GM19025 (cell line): ENCODE results near the gene STXBP1.

Source experiments
- ATAC-seq: cut with Tn5 transposase; IDR thresholded peaks from one replicate; pipeline ENCODE4 v1.9.1; 2021; ENCODE audit warnings: mild to moderate bottlenecking, low read depth, moderate library complexity; ENCODE audit not compliant: unreplicated experiment

STXBP1 gene

GRCh38 chr9:127611899-127612790 is at the start of gene STXBP1:
STXBP1 (plus strand) TSS chr9:127612277; CDS start chr9:127612404, 127 bp downstream.
- peak; percentile 95 for ATAC-seq

GRCh38 chr9:127562279-127562796 is 49.7 kb upstream of the STXBP1 start:
- no peak for ATAC-seq

DNA sequence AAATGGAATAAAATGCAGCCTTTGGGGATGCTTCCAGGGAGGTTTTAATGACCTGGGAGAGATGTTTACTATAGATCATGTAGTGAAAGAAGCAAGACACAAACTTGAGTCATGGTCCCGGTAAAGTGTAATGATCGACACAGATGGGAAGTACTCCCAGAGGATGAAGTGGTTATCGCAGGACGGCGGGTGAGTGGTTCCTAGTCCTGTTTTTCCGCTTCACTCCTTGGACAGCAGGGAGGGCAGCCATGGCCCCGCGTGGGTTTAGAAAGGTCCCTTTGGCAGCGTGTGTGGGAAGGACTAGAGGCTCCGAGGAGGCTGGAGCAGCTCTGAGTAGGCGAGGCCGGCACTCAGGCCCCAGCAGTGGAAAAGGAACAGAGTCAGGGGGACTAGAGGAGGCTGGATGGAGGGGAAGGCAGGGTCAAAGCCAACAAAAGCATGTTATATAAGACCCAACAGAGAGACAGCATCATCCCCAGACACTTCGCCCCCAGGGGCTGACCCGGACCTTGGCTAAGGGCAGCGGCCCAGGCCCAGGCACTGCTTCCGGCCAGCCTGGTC is 49.2 kb upstream of the STXBP1 start:
- ATAC-seq, result no peak

- ATAC-seq, result no peak
Measured at GRCh38 chr9:127563579-127563978, 48.5 kb upstream of the STXBP1 start.

DNA sequence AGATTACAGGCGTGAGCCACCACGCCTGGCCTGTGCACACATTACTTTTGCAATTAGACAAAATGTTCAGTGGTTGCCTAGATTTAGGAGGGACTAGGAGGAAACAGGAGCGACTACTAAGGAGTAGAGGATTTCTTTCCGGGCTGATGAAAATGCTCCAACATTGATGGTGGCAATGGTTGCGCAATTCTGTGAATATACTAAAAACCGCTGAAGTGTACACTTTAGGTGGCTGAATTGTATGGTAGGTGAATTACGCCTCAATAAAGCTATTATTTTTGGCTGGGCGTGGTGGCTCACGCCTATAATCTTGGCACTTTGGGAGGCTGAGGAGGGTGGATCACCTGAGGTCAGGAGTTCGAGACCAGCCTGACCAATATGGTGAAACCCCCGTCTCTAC is 46.8 kb upstream of the STXBP1 start:
- ATAC-seq, result no peak

DNA sequence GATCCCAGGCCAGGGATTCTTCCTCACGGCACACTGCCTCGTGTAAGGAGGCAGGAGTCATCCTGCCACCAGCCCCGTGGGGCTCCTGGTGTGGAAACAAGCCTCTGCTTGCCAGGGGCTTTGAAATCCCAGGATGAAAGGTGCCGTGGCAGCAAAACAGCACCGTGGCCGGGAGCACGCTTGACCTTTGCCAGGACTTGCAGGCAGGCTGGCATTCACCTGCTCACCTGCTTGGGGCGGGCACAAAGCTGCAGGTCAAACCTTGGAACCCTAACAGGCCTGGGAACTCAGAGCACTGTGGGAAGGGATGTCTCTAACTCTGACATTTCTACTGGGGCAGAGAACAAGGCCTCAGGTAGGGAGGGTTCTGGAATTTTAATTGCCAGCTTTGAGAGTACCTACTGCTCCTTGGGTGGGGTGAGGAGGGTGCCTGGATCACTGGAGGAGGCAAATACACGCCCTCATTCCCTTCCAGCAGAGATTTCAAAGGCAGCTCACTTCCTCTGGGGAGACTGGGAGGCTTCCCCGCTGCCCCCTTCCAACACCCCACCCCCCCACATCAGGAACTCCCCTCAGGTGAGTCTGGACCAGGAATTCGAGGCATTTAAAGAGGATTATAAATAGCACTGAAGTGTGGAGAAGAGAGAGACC is 45.6 kb upstream of the STXBP1 start:
- no peak for ATAC-seq

- no peak for ATAC-seq
Measured at GRCh38 chr9:127567035-127567729, 44.9 kb upstream of the STXBP1 start.

DNA sequence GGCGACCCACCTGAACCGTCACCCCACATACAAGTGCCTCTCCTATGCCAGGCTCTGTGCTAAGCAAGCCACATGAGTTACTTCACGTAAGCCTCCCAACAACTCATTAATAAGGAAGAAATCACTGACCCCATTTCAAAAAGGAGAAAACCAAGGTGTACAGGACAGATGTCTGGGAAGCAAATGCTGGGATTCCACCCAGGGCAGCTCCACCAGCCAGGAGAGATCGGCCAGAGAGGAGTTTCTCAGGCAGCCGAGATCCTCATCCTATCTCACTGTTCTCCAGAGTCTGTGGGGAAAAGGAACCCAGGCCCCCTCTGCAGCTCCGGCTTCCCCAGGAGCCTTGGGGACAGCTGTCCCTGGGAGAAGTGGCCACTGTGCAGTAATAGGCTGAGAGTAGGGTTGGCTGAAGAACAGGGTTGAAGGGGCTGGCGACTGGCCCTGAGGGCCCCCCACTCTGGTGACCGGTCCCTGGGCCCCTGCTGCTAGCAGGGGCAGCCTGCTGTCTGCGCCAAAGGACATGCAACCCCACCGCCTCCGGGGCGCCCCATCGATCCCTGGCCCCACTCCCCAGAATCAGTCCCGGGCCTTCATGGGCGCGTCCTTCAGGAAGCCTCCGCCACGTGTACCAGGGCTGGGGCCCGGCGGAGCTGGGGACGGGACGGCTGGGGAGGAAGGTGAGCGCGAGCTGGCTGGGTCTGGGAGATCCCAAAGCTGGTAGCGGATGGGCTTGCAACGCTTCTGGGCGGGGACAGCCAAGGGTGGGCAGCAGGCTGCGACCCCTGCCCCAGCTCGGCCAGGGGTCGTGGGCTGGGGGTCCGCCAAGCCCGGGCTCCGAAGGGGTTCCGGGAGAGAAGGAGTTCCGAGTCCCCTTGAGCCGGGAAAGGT is 44.1 kb upstream of the STXBP1 start:
- ATAC-seq, result no peak

DNA sequence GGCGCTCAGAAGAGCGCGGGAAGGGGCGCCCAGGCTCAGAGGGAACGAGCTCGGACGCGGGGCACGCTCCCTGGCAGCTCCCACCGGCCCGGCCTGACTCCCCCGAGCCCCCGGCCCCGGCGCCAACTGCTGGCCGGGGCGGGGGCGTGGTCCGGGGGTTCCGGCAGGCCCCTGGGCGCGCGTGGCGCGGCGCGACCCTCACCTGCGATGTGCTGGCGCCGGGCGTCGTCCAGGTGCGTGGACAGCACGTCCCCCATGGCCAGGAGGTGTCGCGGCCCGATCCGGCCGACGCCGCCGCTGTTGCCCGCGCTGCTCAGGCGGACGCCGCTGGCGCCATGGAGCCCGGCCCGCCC is 43.5 kb upstream of the STXBP1 start:
- no peak for ATAC-seq

DNA sequence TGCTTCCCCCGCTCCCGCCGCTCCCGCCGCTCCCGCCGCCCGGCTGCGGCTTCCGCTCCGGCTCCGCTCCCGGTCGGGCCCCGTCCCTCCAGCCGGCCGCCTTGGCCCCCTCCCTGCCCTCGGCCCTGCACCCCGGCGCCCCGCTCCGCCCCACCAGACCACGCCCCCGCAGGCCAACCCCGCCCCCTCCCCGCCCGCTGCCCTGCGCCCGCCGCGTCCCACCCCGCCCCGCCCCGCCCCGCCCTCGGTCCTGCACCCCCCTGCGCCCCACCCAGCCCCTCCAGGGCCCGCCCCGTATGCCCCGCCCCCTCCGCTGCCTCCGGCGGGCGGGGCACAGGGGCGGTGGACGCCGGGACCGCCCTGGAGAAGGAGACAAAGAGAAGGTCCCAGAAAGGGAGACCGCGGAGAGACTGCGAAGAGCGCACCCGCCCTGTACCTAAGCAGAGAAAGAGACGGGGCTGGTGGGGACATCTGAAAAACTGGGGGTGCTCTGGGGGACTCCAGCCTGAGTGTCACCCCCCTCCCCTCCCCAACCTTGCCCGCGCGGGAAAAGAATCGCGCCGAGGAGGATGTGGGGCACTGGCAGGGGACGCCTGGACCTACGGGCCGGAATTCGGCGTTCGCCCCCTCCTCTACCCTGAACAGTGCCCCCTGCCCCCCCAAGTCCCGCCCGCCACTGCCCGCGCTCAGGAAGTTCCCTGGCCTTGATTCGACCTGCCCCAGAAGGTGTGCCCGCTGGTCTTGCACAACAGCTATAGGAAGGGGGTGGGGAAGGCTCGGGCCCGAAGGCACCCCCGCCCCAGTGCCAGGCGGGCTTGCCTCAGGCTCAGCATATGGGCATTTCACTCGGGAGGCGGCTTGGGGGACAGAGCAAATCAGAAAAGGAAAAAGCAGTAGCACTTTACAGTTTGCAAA is 42.8 kb upstream of the STXBP1 start:
- no peak for ATAC-seq

- no peak for ATAC-seq
Measured at GRCh38 chr9:127569886-127570401, 42.1 kb upstream of the STXBP1 start.

- ATAC-seq, result no peak
Measured at GRCh38 chr9:127570533-127571111, 41.5 kb upstream of the STXBP1 start.

GRCh38 chr9:127571971-127572370 is 40.1 kb upstream of the STXBP1 start:
- ATAC-seq, result no peak

DNA sequence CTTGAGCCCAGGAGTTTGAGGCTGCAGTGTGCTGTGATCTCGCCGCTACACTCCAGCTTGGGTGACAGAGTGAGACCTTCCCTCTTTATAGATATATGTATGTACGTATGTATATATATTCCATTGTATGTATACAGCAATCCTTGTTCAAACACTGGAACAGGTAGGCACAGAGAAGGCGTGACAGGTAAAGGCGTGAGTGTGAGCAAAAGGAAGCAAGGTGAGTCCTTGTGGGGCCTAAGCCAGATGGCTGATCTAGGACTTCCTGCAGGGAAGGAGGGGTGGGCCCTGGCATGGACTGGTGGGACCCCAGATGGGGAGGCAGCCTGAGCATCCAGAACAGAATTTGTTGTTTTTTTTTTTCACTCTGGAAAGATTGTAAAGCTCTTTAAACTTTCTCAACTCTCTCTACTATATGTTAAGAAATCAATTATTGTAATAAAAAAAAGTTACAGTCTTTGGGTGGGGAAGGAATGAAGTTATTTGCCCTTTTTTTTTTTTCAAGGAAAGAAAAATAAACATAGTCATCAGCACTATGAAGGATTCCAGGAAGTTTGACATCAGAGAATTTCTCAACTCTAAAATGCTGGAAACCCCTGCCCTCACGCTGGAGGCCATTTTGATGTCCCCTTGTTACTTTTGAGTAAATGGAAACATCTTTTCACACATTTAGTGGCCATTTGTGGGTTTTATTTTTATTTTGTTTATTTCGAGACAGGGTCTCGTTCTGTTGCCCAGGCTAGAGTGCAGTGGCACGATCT is 38.9 kb upstream of the STXBP1 start:
- no peak for ATAC-seq

GRCh38 chr9:127574072-127574993 is 37.7 kb upstream of the STXBP1 start:
- no peak for ATAC-seq
